Measurements from ENCODE around the gene KLHDC4.

- TF ChIP-seq CTCF (conservative IDR thresholded peaks at IDR 0.05 in 1 of 2, IDR thresholded peaks at IDR 0.05 in 1 of 2; ENCODE audit: extremely low read depth in 1 of 2, insufficient read depth in 1 of 2, low read depth in 1 of 2, low read length in 2 of 2) (no peak), EZH2 (IDR thresholded peaks at IDR 0.05; ENCODE audit: borderline replicate concordance, low read length) (no peak)
Observed at GRCh38 chr16:87721622-87722585, 43.9 kb downstream of the KLHDC4 start.

Data from mammary epithelial cell (primary cell).